ENCODE results near the gene TMEM161A.
A peak's percentile ranks its signal among the peaks of the same experiment; 100 is the strongest.
"Not testable (repeated sequence)": the region's sequence is repeated elsewhere in the genome, so short reads cannot be mapped to it uniquely, and the experiment has no call there.

TMEM161A gene

DNA sequence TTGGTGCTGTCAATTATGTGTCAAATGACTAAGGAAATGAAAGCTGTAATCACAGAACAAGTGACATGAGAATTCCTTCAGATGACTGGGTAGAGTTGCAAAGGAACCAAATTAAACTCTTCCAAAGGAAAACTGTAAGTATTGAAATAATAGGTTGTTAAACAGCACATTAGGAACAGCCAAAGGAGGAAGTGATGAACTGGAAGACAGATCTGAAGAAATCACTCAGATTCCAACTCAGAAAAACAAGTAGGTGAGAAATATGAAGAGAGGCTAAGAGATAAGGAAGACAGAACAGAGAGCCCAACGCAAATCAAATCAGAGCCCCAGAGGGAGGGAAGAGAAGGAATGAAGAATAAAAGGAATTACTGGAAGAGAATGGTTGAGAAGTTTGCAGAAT, 15.4 kb downstream of the TMEM161A start:
- DNase-seq (ENCODE audit: low spot score): no peak

DNA sequence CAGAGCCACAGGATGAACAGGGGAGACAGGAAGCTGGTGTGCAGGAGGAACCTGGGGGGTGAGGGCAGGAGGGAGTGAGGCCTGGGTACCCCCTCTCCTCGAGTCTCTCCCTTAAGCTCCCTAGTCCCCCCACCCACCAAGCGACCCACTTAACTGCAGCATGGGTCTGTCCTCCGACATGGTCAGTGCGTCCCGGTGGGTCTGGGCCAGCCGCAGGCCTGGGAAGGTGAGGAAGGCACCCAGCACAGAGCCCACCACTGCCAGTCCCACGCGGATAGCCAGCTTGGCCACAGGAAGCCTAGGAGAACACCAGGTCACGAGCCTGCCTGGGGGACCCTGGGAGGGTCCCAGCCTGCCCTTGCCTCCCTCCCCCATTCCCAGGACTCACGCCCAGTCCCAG, 16.9 kb downstream of the TMEM161A start:
- no peak for DNase-seq (ENCODE audit: low spot score)

DNA sequence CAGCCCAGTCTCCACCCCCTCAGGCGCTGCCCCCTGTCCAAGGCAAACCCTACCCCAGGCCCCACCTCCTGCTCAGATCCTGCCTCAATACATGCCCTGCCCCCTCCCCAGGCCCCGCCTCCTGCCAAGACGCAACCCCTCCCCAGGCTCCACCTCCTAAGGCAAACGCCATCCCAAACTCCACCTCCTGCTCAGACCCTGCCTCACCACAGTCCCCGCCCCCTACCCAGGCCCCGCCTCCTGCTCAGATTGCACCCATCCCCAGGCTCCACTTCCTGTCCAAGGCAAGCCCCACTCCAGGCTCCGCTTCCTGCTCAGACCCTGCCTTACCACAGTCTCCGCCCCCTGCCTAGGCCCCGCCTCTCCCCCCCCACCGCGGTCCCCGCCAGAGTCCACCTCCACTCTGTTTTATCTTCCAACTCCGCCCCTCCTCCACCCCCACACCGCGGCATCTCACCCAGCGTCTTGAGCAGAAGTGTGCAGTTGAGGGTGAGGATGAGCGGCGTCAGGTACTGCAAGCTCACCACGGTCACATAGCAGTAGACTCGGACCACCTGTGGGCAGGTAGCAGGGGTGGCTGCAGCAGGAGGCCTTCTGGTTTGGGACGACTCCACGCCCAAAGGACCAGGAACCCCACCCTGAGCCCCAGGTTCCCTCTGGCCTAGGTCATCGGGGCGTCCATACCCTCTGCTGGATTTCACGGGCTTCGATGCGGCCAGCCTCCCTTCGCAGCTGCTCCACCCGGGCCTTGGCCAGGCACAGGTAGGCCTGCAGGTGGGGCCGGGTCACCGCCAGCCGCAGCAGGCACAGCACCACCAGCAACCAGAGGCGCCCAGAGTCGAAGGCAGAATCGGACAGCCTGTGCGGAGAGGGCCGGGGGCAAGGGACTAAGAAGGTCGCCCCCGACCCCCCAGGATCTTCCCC, 17.7 kb downstream of the TMEM161A start:
- DNase-seq (ENCODE audit: low spot score): peak; percentile 30

DNA sequence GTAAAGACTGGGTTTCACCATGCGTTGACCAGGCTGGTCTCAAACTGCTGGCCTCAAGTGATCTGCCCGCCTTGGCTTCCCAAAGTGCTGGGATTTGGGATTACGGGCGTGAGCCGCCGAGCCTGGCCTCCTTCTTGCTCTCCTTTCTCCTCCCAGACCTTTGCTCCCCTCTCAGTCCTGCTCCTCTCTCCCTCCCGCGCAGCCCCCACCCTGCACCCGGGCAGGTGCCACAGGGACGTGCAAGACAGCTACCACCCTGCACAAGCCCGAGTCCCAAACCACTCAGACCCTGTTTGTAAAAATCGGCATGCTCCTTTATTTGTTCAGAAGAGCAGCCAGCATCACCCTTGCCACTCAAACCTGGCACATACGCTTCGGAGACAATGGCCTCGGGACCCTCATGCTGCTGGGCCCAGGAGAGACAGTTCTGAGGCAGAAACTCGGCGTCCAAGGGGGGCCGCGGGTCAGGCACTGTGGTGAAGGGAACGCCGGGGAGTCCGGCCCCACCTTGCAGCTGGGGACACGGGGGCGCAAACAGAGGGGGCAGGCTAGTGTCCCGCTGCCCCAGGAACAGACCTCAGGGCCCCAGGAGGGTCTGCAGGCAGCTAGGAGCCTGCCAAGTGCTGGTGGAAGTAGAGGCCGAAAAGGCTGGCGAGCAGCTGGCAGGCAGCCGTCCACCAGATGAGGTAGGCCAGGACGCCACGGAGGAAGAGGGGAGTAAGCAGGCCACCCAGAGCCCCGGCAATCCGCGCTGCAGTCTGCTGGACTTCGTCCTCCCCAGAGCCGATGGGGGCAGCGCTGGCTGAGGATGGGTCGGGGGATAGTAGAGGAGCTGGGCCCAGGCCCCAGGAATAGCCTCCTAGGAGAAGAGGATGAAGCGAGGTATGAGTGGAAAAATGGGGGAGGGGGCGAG, 18.7 kb downstream of the TMEM161A start:
- no peak for DNase-seq (ENCODE audit: low spot score)

DNA sequence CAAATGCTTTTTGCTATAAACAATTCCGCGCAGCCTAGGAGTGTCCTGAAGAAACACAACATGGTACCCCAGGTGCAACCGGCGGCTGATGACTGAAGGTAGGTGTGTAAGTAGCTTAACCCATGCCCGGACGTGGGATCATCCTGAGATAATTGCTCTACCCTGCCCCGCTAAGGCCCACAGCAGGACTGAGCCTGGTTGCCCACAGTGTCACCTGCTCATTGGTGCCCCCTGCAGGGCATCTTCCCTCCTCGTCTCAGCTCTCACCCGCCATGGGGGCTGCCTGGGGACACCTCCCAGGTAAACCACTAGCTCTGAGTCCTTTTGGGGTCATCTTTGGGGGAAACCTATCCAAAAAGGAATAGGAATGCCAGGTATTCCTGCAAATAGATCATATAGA, 22.3 kb downstream of the TMEM161A start:
- peak; percentile 64 for DNase-seq (ENCODE audit: low spot score)

DNA sequence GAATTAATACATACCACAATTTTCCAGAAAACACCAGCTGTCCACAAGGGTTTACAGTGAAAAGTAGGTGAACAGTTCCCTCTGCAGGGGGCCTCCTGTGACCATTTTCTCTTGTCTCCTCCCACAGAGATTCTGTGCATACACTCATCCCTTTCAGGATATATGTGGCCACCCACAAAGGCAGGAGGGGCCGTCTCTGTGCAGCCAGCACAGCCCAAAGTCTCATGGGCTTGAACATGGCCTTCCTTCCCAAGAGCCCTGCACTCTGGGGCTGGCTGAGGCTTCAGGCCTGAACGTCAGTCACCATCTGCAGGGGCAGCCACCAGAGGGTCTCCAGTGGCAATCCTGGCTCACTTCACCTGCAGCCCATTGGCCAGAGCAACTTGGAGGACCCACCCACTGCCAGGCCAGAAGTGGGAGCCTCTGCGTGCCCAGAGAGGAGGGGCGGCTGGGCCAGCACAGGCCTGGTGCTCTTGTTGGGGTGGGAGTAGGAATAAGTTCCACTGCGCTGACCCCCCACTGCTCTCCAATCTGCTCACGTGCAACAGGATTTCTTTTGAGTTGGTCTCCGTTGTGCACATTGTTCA, 25.1 kb downstream of the TMEM161A start:
- no peak for DNase-seq (ENCODE audit: low spot score)

DNA sequence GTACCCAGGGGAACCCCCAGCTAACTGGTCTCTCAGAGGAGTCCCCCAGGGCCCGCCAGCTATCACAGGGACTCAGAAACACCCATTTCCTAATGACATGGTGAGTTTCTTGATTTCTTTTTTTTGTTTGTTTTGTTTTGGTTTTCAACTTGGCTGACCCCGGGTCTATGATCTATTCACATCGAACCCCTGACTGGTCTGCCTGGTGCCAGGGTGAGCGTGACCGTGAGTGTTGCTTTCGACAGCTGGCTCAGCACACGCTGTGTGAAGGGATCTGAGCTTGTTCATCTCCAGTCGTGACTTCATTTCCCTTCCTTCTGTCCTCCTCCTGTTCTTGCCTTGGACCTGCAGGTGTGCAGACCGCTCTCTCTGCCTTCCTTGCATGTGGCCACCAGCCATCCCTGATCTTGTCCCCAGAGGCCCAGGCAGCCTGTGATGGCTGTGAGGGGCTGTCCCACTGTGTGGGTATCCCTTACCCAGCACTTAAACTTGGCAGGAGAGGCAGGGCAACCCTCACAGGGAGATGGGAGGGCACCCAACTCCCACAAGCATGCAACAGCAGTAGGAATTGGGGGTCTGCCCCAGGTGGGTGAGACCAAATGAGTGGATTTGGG, 26.2 kb downstream of the TMEM161A start:
- no peak for DNase-seq (ENCODE audit: low spot score)

DNA sequence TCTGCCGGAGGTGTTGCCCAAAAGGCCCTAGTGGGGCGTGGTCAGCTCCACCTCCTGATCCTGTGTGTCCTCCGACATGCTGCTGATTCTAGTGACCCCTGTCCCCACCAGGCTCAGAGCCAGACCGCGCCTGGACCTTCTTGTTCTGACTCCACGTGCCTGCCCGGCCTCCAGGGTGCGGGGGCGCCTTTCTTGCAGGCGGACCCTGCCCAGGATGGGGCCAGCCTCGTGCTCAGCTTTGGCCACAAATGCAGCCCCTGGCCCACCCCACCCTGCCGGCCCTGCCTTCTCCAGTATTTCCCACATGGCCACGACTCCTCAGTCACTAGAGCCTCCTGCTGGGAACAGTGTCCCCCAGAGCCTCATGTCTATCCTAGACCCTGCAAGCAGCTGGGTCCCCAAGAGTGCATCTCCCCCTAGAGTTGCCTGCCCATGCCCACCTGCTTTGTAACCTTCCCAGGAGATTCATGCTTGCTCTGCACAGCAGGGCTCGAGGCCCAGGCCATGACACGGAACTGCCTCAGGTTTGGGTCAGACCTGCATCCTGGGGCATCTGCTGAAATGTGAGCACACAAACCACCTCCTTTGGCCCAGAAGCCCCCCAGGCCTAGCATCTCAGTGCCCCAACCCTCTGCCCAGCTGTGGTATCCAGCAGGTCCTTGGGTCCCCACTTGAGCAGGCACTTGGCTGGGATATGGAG, 27.0 kb downstream of the TMEM161A start:
- no peak for DNase-seq (ENCODE audit: low spot score)

DNA sequence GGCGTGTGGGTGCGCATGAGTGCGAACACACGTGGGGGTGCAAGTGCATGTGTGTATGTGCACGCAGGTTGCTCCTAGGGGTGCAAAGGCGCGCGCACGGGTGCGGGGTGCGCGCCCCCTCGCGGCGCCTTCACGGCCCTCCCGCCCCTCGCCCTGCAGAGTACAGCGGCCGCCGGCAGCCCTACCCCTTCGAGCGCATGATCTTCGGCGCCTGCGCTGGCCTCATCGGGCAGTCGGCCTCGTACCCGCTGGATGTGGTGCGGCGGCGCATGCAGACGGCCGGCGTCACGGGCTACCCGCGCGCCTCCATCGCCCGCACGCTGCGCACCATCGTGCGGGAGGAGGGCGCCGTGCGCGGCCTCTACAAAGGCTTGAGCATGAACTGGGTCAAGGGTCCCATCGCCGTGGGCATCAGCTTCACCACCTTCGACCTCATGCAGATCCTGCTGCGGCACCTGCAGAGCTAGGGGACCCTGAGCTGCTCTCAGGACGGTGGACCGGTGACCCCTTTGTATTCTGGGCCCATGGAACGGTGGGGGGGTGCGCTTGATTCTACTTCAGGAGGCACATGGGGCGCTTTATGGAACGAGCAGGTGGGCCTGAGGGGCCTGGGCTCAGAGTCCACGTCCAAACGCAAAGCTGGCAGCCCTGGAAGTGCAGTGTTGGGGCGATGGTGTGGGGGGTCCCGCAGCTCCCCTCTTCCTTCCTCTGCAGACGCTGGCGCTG, 27.7 kb downstream of the TMEM161A start:
- DNase-seq (ENCODE audit: low spot score): peak; percentile 47

DNA sequence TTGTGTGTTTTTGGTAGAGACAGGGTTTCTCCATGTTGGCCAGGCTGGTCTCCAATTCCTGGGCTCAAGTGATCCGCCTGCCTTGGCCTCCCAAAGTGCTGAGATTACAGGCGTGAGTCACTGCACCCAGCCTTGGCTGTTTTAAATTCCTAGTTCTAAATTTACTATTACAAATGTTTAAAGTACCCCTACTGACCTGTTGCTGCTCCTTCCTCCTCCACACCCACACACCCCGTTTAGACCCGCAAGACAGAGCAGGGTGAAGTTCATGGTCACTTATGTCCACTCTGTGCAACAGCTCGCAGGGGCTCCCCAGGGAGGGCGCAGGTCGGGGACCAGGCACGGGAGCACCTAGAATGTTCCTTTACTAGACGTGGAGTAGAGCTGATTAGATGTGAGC, 28.7 kb downstream of the TMEM161A start:
- no peak for DNase-seq (ENCODE audit: low spot score)

DNA sequence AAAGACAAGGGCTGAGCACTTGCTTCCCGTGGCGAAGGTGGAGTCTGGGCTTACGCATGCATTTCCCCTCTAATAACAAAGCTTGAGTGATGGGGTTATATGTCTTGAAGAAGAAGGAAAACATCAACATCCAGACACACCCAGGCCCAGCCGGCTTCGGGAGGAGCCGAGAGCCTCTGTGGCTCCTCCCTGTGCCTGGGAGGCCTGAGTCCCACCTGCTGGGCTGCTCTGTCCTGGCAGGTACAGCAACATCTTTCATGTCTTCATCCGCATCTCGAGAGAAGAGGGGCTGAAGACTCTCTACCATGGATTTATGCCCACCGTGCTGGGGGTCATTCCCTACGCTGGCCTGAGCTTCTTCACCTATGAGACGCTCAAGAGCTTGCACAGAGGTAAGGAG, 30.6 kb downstream of the TMEM161A start:
- no peak for DNase-seq (ENCODE audit: low spot score)

DNA sequence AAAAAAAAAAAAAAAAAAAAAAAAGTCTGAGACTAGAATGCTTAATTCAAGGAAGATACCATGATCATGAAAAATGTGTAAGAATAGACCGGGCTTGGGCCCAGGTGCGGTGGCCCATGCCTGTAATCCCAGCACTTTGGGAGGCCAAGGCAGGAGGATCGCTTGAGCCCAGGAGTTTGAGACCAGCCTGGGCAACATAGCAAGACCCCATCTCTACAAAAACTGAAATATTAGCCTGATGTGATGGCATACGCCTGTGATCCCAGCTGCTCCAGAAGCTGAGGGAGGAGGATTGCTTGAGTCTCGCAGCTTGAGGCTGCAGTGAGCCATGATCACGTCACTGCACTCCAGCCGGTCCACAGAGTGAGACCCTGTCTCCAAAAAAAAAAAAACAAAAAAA, 31.3 kb downstream of the TMEM161A start:
- DNase-seq (ENCODE audit: low spot score): not testable (repeated sequence)

DNA sequence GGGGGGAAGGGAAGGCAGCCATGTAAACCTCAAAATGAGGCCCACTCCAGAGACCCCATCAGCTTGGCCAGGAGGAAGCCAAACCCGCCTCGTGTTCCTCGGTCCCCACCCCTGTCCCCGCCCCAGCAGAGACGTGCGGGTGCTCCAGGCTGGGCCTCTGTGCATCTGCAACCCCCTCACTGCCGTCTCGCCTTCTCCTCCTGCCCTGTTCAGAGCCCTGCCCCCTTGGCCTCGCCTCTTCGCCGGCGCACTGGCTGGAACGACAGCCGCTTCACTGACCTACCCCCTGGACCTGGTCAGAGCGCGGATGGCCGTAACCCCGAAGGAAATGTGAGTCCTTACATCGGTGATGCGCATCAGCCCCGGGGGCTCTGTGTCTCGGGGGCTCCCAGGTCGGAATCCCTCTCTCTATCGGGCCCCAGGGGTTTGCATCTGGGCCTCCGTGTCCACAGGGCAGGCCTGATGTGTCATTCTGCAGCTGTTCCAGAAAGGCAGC, 32.2 kb downstream of the TMEM161A start:
- DNase-seq (ENCODE audit: low spot score): no peak

DNA sequence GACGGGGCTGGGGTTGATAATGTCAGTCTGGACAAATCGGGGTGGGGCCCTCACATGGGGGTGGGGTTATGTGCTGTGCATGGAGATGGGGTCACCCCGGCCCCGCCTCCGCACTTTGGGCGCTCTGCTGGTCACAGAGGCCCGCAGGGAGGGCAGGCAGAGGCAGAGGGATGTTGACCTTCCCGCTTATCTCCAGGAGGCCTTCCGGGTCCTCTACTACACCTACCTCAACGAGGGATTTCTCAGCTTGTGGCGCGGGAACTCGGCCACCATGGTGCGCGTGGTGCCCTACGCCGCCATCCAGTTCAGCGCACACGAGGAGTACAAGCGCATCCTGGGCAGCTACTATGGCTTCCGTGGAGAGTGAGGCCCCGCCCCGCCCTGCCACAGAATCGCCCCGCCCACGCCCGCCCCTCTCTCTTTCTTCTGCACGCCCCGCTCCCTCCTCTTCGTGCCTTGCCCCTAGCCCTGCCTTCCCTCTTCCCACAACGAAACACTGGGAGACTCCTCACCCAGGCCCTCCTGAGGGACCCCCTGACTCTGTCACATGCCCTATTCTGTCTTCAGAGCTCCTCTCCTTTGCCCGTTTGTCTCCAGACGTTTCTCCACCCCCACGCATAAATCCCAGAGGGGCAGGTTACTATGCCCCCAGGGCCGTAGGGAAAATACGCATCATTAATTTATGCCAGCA, 32.8 kb downstream of the TMEM161A start:
- DNase-seq (ENCODE audit: low spot score): peak; percentile 36

DNA sequence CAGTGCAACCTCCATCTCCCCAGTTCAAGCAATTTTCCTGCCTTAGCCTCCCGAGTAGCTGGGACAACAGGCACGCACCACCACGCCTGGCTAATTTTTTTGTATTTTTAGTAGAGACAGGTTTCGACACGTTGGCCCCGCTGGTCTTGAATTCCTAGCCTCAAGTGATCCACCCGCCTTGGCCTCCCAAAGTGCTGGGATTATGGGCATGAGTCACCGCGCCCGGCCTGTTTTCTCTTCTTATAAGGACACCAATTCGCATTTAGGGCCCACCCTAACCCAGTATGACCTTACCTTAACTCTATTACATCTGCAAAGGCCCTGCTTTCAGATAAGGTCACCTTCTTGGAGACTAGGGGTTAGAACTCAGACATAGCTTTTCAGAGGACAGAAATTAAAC, 35.1 kb downstream of the TMEM161A start:
- no peak for DNase-seq (ENCODE audit: low spot score)

DNA sequence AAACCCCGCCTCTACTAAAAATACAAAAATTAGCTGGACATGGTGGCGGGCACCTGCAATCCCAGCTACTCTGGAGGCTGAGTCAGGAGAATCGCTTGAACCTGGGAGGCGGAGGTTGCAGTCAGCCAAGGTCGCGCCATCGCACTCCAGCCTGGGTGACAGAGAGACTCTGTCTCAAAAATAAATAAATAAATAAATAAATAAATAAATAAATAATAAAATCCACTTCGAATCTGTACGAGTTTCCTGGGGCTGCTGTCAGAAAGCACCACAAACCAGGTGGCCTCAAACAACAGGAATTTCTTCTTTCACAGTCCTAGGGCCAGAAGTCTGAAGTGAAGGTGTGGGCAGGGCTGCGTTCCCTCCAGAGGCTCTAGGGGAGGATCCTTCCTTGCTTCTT, 35.7 kb downstream of the TMEM161A start:
- not testable (repeated sequence) for DNase-seq (ENCODE audit: low spot score)

DNA sequence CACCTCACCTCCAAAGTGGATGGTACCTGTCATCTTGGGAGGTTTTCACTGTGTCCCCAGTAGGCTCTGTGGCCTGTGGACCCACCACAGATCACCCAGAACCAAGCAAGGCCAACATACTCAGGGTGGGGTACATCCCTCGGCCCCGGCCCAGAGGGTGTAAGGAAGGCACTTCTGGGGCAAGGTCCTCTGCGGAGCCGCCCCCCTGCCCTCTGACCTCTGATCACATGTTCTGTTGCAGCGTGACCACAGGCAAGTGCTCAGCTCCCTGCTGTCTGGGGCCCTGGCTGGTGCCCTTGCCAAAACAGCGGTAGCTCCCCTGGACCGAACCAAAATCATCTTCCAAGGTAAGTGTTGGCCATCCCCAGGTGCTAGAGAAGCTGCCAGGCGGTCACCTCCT, 36.7 kb downstream of the TMEM161A start:
- DNase-seq (ENCODE audit: low spot score): no peak

DNA sequence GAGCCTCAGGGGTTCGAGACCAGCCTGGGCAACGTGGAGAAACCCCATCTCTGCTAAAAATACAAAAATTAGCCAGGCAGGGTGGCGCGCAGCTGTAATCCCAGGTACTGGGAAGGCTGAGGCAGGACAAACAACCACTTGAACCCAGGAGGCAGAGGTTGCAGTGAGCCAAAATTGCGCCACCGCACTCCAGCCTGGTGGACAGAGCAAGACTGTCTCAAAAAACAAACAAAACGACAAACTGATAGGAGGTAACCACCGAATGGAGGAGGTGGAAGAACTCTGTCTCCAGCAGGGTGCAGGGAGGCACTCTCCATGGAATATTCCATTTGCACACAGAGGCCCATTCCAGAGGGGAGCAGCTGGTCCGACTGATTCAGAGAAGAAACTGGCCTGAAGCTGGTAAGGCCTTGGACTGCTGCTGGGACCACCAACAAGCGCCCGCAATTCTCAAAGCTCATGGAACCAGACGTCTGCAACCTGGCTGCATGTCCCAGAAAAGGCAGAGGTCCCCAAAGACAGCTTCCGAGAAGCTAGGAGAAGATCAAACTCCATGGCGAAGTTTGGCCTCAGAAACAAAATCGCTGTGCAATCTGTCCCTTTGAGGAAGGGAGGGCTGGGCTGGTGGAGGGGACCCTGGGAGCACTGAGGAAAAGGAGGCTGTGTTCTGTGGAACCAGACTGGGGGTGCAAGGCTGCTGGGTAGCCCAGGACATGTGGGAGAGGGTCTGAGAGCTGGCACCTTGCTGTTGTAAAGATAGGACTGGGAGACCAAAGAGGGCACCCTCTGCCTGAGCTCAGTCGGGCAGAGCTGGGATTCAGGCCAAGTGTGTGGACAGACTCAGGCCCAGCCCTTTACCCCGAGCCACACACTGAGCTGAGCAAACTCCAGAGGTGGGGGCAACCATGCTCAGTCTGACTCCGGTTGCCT, 39.3 kb downstream of the TMEM161A start:
- no peak for DNase-seq (ENCODE audit: low spot score)

Data from germinal center (tissue), 1 donor.